ENCODE data around the gene FRMPD1. TPM values are rescaled to one million over a fixed set of nuclear protein-coding genes. Genes with fewer than 3 reads are reported as not detected.

The FRMPD1 gene
- total RNA-seq, 1 donor from 2014 or later = 0.19 TPM

GRCh38 chr9:37792122-37792521 is 141.4 kb downstream of the FRMPD1 start:
- DNase-seq (ENCODE audit: low read depth, low spot score) = no peak
- Mint-ChIP-seq H3K4me1 (no peaks in the 10 kb centered on the region), H3K36me3 (ENCODE audit: low read depth) (no peaks in the 10 kb centered on the region), H3K27ac (ENCODE audit: unreplicated experiment) (no peak overlapping the region), H3K27me3 (ENCODE audit: low read depth) (peaks cover 5% of the 10 kb centered on the region), H3K4me3 (no peak overlapping the region), H3K9me3 (no peaks in the 10 kb centered on the region)
- no peak for TF ChIP-seq CTCF (conservative IDR thresholded peaks at IDR 0.05)

- Mint-ChIP-seq H3K36me3 (ENCODE audit: low read depth) (no peaks in the 10 kb centered on the region), H3K27ac (ENCODE audit: unreplicated experiment) (no peak overlapping the region), H3K9me3 (no peaks in the 10 kb centered on the region), H3K4me1 (peaks cover 10% of the 10 kb centered on the region), H3K4me3 (peak overlapping the region; percentile 42), H3K27me3 (ENCODE audit: low read depth) (peaks cover 5% of the 10 kb centered on the region)
- DNase-seq (ENCODE audit: low read depth, low spot score) = no peak
- no peak for TF ChIP-seq CTCF (conservative IDR thresholded peaks at IDR 0.05)
These were observed 145.5 kb downstream of the FRMPD1 start for GRCh38 chr9:37796232-37796631.

Other genes starting within 250 kb of the FRMPD1 start
- 120 and 121 TPM in 2 replicates for gene GRHPR, start 228.3 kb upstream of the FRMPD1 start, total RNA-seq
- 21.6 and 22.9 TPM in 2 replicates for gene ZBTB5, start 185.5 kb upstream of the FRMPD1 start, total RNA-seq
- gene POLR1E, start 165.0 kb upstream of the FRMPD1 start, total RNA-seq = 46.4 and 48.7 TPM in 2 replicates
- gene FBXO10, start 74.6 kb upstream of the FRMPD1 start, total RNA-seq = 24.8 and 25.6 TPM in 2 replicates
- gene TOMM5, start 58.4 kb upstream of the FRMPD1 start, total RNA-seq = 155 and 159 TPM in 2 replicates
- 9.5 and 9.8 TPM in 2 replicates for gene TRMT10B, start 102.9 kb downstream of the FRMPD1 start, total RNA-seq
- gene EXOSC3, start 134.1 kb downstream of the FRMPD1 start, total RNA-seq = 82.2 and 87.4 TPM in 2 replicates
- 22.7 and 25.1 TPM in 2 replicates for gene DCAF10, start 149.8 kb downstream of the FRMPD1 start, total RNA-seq